CD14-positive monocyte (primary cell): ENCODE data around the gene TUBGCP3. TPM values are rescaled to one million over a fixed set of nuclear protein-coding genes. Genes with fewer than 3 reads are reported as not detected.

ENCODE experiments used
- DNase-seq, 3 donors: peaks; one replicate each; pipeline ENCODE4 v3.0.0-alpha.2; 2011 to 2022
- H2AFZ ChIP-seq: 2 replicates; pipeline ENCODE4 v1.6.0; 2012; ENCODE audit warnings: mild to moderate bottlenecking, low read depth, low read length, inconsistent platforms; ENCODE audit not compliant: insufficient read depth, poor library complexity, severe bottlenecking
- H3K27ac ChIP-seq, 2 donors: 1 replicate in 1 of 2; 2 replicates in 1 of 2; pipeline ENCODE4 v1.5.1; 2012 to 2013; ENCODE audit warnings: low read length in 2 of 2, control low read depth in 1 of 2, inconsistent platforms in 1 of 2, low read depth in 1 of 2, mild to moderate bottlenecking in 1 of 2
- H3K27me3 ChIP-seq, 2 donors: one replicate each; pipeline versions ENCODE4 v1.6.0 to v1.6.1; 2011 to 2013; ENCODE audit warnings: low read length in 2 of 2; ENCODE audit not compliant: control insufficient read depth in 2 of 2, insufficient read depth in 2 of 2
- H3K36me3 ChIP-seq, 2 donors: replicated peaks in 1 of 2; 1 replicate in 1 of 2; 2 replicates in 1 of 2; pipeline versions ENCODE4 v1.5.1 to v1.6.1; 2012 to 2013; ENCODE audit warnings: low read length in 2 of 2, control low read depth in 1 of 2, inconsistent platforms in 1 of 2, mild to moderate bottlenecking in 1 of 2; ENCODE audit not compliant: insufficient read depth in 2 of 2, control insufficient read depth in 1 of 2
- H3K4me1 ChIP-seq, 2 donors: 1 replicate in 1 of 2; 2 replicates in 1 of 2; pipeline versions ENCODE4 v1.5.1 to v1.6.1; 2012 to 2013; ENCODE audit warnings: low read length in 2 of 2, control low read depth in 1 of 2, inconsistent platforms in 1 of 2, mild to moderate bottlenecking in 1 of 2, moderate library complexity in 1 of 2; ENCODE audit not compliant: insufficient read depth in 2 of 2, control insufficient read depth in 1 of 2
- H3K4me2 ChIP-seq: replicated peaks from 2 replicates; pipeline ENCODE3; 2012; ENCODE audit warnings: low read length, moderate library complexity, mild to moderate bottlenecking; ENCODE audit not compliant: poor library complexity, severe bottlenecking; ENCODE audit errors: extremely low read depth
- H3K4me3 ChIP-seq, 3 experiments: fragments of 200-600 bp in 1 of 3; sonication (generic) in 1 of 3; replicated peaks in 1 of 3; 1 replicate in 2 of 3; 2 replicates in 1 of 3; pipeline ENCODE4 v1.5.1; 2011 to 2013; ENCODE audit warnings: low read length in 3 of 3, mild to moderate bottlenecking in 3 of 3, control low read depth in 2 of 3, low read depth in 2 of 3, inconsistent platforms in 1 of 3, moderate library complexity in 1 of 3
- H3K79me2 ChIP-seq: 2 replicates; pipeline ENCODE4 v1.6.0; 2012; ENCODE audit warnings: mild to moderate bottlenecking, control low read depth, inconsistent platforms, low read length, moderate library complexity; ENCODE audit not compliant: insufficient read depth
- H3K9ac ChIP-seq: 2 replicates; pipeline ENCODE4 v1.6.0; 2017; ENCODE audit warnings: low read length, mild to moderate bottlenecking; ENCODE audit not compliant: insufficient read depth, poor library complexity, severe bottlenecking
- H3K9me3 ChIP-seq, 2 donors: replicated peaks in 1 of 2; 1 replicate in 1 of 2; 2 replicates in 1 of 2; pipeline versions ENCODE4 v1.5.1 to v1.6.1; 2012 to 2013; ENCODE audit warnings: low read length in 2 of 2, control low read depth in 1 of 2; ENCODE audit not compliant: control insufficient read depth in 1 of 2, insufficient read depth in 1 of 2
- H4K20me1 ChIP-seq: 2 replicates; pipeline ENCODE4 v1.6.0; 2012; ENCODE audit warnings: mild to moderate bottlenecking, low read length, control low read depth, moderate library complexity; ENCODE audit not compliant: insufficient read depth
- H3K27ac Mint-ChIP-seq, 7 donors: one replicate each; pipeline ENCODE4 v1.8.0; 2020; ENCODE audit warnings: mild to moderate bottlenecking in 7 of 7, mixed read lengths in 7 of 7, moderate library complexity in 6 of 7, inconsistent platforms in 2 of 7
- H3K27me3 Mint-ChIP-seq, 3 donors: one replicate each; pipeline ENCODE4 v1.8.0; 2021 to 2022; ENCODE audit warnings: low read depth in 3 of 3, mild to moderate bottlenecking in 3 of 3, mixed read lengths in 3 of 3, moderate library complexity in 3 of 3, inconsistent platforms in 1 of 3
- H3K36me3 Mint-ChIP-seq, 2 donors: one replicate each; pipeline ENCODE4 v1.8.0; 2020; ENCODE audit warnings: mixed read lengths in 2 of 2, inconsistent platforms in 1 of 2, mild to moderate bottlenecking in 1 of 2
- H3K4me1 Mint-ChIP-seq: one replicate; pipeline ENCODE4 v1.8.0; 2020; ENCODE audit warnings: mild to moderate bottlenecking, mixed read lengths
- H3K4me3 Mint-ChIP-seq, 2 donors: one replicate each; pipeline ENCODE4 v1.8.0; 2020; ENCODE audit warnings: mild to moderate bottlenecking in 2 of 2, mixed read lengths in 2 of 2, moderate library complexity in 1 of 2
- H3K9me3 Mint-ChIP-seq, 7 donors: one replicate each; pipeline ENCODE4 v1.8.0; 2020 to 2022; ENCODE audit warnings: mixed read lengths in 7 of 7, mild to moderate bottlenecking in 6 of 7, moderate library complexity in 6 of 7, inconsistent platforms in 2 of 7
- WGBS: methylation state at CpG from one replicate; pipeline ENCODE4 v1.1.5; 2013; ENCODE audit warnings: missing lambda C conversion rate; ENCODE audit not compliant: insufficient coverage; 5-methylcytosine and 5-hydroxymethylcytosine counted together
- intact Hi-C, 2 donors: fragments of 100-400 bp; cut with micrococcal nuclease; formaldehyde crosslinking; loops; one replicate each; pipeline versions ENCODE4 v1.15.0 to v1.15.1; 2023
- polyA plus RNA-seq, 3 donors: library from polyadenylated mRNA; depleted of rRNA in 1 of 3; unstranded in 2 of 3; stranded (reverse) in 1 of 3; fragments of 300-500 nt in 2 of 3; fragments of >200 nt in 1 of 3; fragmentation: Illumina TruSeq in 2 of 3; gene quantifications; 1 replicate in 2 of 3; 2 replicates in 1 of 3; pipeline ENCODE4 v1.2.3, GENCODE V29; 2012 to 2021
- TF ChIP-seq, protein P1 (sequence below): fragments of 200-600 bp; IDR thresholded peaks from one replicate; pipeline ENCODE4 v1.8.0; 2022; ENCODE audit warnings: antibody characterized with exemption, mild to moderate bottlenecking

TUBGCP3 gene
- polyA plus RNA-seq, 3 donors, result 25.4 to 47.1 (median 34.1) TPM

DNA sequence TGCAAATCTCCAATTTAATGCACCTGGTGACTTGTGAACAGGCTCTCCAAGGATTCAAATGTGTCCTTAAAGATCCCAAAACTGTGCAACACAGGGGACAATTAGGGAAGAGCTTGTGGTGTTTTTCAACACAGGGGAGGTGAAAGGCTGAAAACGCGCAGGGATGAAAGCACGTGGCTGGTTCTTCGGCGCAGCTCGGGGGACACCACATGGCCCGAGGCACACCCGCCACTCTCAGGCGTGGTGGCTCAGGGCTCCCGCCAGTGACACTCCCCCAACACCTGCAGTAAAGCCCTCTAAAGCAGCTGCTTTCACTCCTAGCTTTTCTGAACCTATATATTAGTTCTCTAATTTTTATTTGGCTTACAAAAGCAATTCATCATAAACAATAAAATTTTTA, 119.9 kb downstream of the TUBGCP3 start:
- no peak overlapping the region for H2AFZ ChIP-seq
- no peak overlapping the region for H3K4me2 ChIP-seq
- no peaks in the 10 kb centered on the region for H3K36me3 ChIP-seq
- H3K4me1 ChIP-seq, result no peaks in the 10 kb centered on the region
- peaks cover 0 to 21% of the 10 kb centered on the region in 2 donors for H3K9me3 ChIP-seq
- WGBS, result 100% methylated on average over 8 of the region's 10 CpGs
- H3K27ac ChIP-seq, result no peak overlapping the region
- peaks cover 0 to 4% (median 3%) of the 10 kb centered on the region in 3 donors for H3K27me3 Mint-ChIP-seq
- intact Hi-C loops, result no loop called here
- no peaks in the 10 kb centered on the region for H3K4me1 Mint-ChIP-seq
- DNase-seq, result no peak
- H3K27me3 ChIP-seq, result no peaks in the 10 kb centered on the region
- H4K20me1 ChIP-seq, result no peaks in the 10 kb centered on the region
- no peaks in the 10 kb centered on the region for H3K79me2 ChIP-seq
- H3K4me3 Mint-ChIP-seq, result no peak overlapping the region
- H3K4me3 ChIP-seq, result no peak overlapping the region
- no peak overlapping the region for H3K27ac Mint-ChIP-seq
- peaks cover 5 to 41% (median 18%) of the 10 kb centered on the region in 7 donors for H3K9me3 Mint-ChIP-seq
- no peak overlapping the region for H3K9ac ChIP-seq
- TF ChIP-seq, protein P1, sequence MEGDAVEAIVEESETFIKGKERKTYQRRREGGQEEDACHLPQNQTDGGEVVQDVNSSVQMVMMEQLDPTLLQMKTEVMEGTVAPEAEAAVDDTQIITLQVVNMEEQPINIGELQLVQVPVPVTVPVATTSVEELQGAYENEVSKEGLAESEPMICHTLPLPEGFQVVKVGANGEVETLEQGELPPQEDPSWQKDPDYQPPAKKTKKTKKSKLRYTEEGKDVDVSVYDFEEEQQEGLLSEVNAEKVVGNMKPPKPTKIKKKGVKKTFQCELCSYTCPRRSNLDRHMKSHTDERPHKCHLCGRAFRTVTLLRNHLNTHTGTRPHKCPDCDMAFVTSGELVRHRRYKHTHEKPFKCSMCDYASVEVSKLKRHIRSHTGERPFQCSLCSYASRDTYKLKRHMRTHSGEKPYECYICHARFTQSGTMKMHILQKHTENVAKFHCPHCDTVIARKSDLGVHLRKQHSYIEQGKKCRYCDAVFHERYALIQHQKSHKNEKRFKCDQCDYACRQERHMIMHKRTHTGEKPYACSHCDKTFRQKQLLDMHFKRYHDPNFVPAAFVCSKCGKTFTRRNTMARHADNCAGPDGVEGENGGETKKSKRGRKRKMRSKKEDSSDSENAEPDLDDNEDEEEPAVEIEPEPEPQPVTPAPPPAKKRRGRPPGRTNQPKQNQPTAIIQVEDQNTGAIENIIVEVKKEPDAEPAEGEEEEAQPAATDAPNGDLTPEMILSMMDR, result no peak
- H3K36me3 Mint-ChIP-seq, result peaks cover 0 to 2% of the 10 kb centered on the region in 2 donors

DNA sequence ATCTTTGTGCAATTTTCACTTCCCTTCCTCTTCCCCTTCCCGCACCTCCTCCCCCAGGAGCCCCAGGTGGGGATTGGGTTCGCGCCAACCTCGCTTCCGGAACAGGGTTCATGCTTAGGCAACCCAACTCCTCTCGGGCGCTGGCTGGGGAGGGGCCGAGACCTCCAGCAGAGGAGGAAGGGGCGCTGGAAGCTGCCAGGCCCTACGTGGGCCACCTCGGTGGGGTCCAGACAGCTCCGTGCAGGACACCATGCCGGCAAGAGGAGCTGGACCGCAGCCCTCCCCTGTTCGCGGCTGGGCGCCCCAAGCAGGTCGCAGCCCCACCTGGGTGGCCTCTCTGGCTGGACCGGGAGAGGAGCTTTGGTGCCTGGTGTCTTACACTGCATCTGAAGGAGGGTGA, 120.7 kb downstream of the TUBGCP3 start:
- no peaks in the 10 kb centered on the region for H3K27me3 ChIP-seq
- H3K27ac Mint-ChIP-seq, result no peak overlapping the region
- peaks cover 0 to 4% (median 3%) of the 10 kb centered on the region in 3 donors for H3K27me3 Mint-ChIP-seq
- peaks cover 7 to 43% (median 22%) of the 10 kb centered on the region in 7 donors for H3K9me3 Mint-ChIP-seq
- H3K36me3 ChIP-seq, result no peaks in the 10 kb centered on the region
- no peaks in the 10 kb centered on the region for H4K20me1 ChIP-seq
- no peak for DNase-seq
- H3K36me3 Mint-ChIP-seq, result peaks cover 0 to 2% of the 10 kb centered on the region in 2 donors
- H3K4me2 ChIP-seq, result no peak overlapping the region
- intact Hi-C loops, result no loop called here
- no peak overlapping the region for H3K9ac ChIP-seq
- TF ChIP-seq, protein P1, result no peak
- no peaks in the 10 kb centered on the region for H3K4me1 ChIP-seq
- no peaks in the 10 kb centered on the region for H3K4me1 Mint-ChIP-seq
- no peak overlapping the region for H3K4me3 Mint-ChIP-seq
- WGBS, result 88% methylated on average over 14 of the region's 19 CpGs
- no peak overlapping the region for H3K27ac ChIP-seq
- peaks cover 0 to 23% of the 10 kb centered on the region in 2 donors for H3K9me3 ChIP-seq
- no peak overlapping the region for H2AFZ ChIP-seq
- H3K4me3 ChIP-seq, result no peak overlapping the region
- no peaks in the 10 kb centered on the region for H3K79me2 ChIP-seq
